GM12878 (cell line): Measurements from ENCODE around the gene TIGD7. TPM values are rescaled to one million over a fixed set of nuclear protein-coding genes. Genes with fewer than 3 reads are reported as not detected.

Experiments
- ATAC-seq: fragments of 200-7000 bp; cut with Tn5 transposase; 3 replicates; pipeline ENCODE4 v1.9.1; 2020; ENCODE audit warnings: mild to moderate bottlenecking, moderate library complexity
- BruUV-seq: library from RNA; stranded (reverse); fragments of 400-500 nt; replicated peaks from 2 replicates; lab custom pipeline; 2021; lab: Mats Ljungman, UMichigan
- CTCF ChIA-PET: fragments of 300-600 bp; sonication (Branson Sonifier 250); formaldehyde crosslinking; extraction: SDS; loops from one replicate; lab custom pipeline; 2021; ENCODE audit warnings: inconsistent platforms; lab: Yijun Ruan, JAX
- POLR2A ChIA-PET: fragments of 350-600 bp; formaldehyde crosslinking; extraction: SDS; loops from one replicate; lab custom pipeline; 2021; ENCODE audit warnings: inconsistent platforms; lab: Charles Lee
- RAD21 ChIA-PET: fragments of 300-600 bp; sonication (Branson Sonifier 250); formaldehyde crosslinking; loops from one replicate; lab custom pipeline; 2023; ENCODE audit warnings: antibody characterized with exemption; ENCODE audit not compliant: unreplicated experiment; lab: Charles Lee
- SMC1A ChIA-PET: fragments of 300-600 bp; sonication (Branson Sonifier 250); formaldehyde crosslinking; loops from one replicate; lab custom pipeline; 2023; ENCODE audit not compliant: unreplicated experiment, uncharacterized antibody; lab: Charles Lee
- DNase-seq: peaks from one replicate; pipeline ENCODE4 v3.0.0-alpha.2; 2011; ENCODE audit warnings: low read depth, low spot score
- FAIRE-seq: peaks from 3 replicates; lab custom pipeline; 2011; peaks lifted over from hg19 to GRCh38; lab: Jason Lieb, UNC
- H2AFZ ChIP-seq: 2 replicates; pipeline ENCODE4 v1.6.0; 2011; ENCODE audit warnings: low read depth, low read length, control low read depth; ENCODE audit not compliant: control insufficient read depth
- H3K27ac ChIP-seq: 2 replicates; pipeline ENCODE4 v1.5.1; 2011; ENCODE audit warnings: control low read depth; ENCODE audit not compliant: control insufficient read depth, insufficient read depth
- H3K27me3 ChIP-seq, 2 experiments: replicated peaks in 1 of 2; 2 replicates each; pipeline versions ENCODE4 v1.6.0 to v1.6.1; 2011; ENCODE audit warnings: low read length in 1 of 2; ENCODE audit not compliant: control insufficient read depth in 2 of 2, insufficient read depth in 2 of 2
- H3K36me3 ChIP-seq, 2 experiments: 2 replicates each; pipeline ENCODE4 v1.5.1; 2011; ENCODE audit warnings: low read length in 1 of 2; ENCODE audit not compliant: control insufficient read depth in 2 of 2, insufficient read depth in 2 of 2
- H3K4me1 ChIP-seq: 2 replicates; pipeline ENCODE4 v1.6.1; 2011; ENCODE audit warnings: mild to moderate bottlenecking, low read length, moderate library complexity, mixed read lengths; ENCODE audit not compliant: control insufficient read depth, insufficient read depth
- H3K4me2 ChIP-seq: 2 replicates; pipeline ENCODE4 v1.6.0; 2011; ENCODE audit warnings: control low read depth; ENCODE audit not compliant: control insufficient read depth, insufficient read depth
- H3K4me3 ChIP-seq: fragments of 200-600 bp; sonication (generic); 2 replicates; pipeline ENCODE4 v1.5.1; 2016
- H3K79me2 ChIP-seq: 2 replicates; pipeline ENCODE4 v1.6.0; 2011; ENCODE audit warnings: low read length; ENCODE audit not compliant: control insufficient read depth, insufficient read depth
- H3K9ac ChIP-seq: 2 replicates; pipeline ENCODE4 v1.8.0; 2011; ENCODE audit warnings: low read length, control low read depth, mixed read lengths; ENCODE audit not compliant: control insufficient read depth, insufficient read depth
- H3K9me3 ChIP-seq: replicated peaks from 3 replicates; pipeline ENCODE4 v1.5.1; 2011; ENCODE audit warnings: mild to moderate bottlenecking, low read length; ENCODE audit not compliant: control insufficient read depth, insufficient read depth
- H4K20me1 ChIP-seq: 2 replicates; pipeline ENCODE4 v1.6.0; 2011; ENCODE audit not compliant: control insufficient read depth, insufficient read depth
- BRCA1 ChIP-seq: IDR thresholded peaks from 2 replicates; pipeline ENCODE4 v1.6.1; 2011; ENCODE audit warnings: low read depth, low read length, improper control_type of control experiment
- CBX5 ChIP-seq: sonication (generic); IDR thresholded peaks from 2 replicates; pipeline ENCODE4 v1.6.1; 2016; ENCODE audit warnings: low read depth, moderate library complexity, mild to moderate bottlenecking, inconsistent platforms
- E2F4 ChIP-seq: IDR thresholded peaks from 2 replicates; pipeline ENCODE4 v1.6.1; 2012; ENCODE audit warnings: low read depth, low read length, improper control_type of control experiment
- E4F1 ChIP-seq: fragments of 450-650 bp; IDR thresholded peaks from 2 replicates; pipeline ENCODE4 v1.6.1; 2018; ENCODE audit warnings: borderline replicate concordance, mild to moderate bottlenecking; ENCODE audit not compliant: partially characterized antibody
- HCFC1 ChIP-seq: fragments of 150-350 bp; IDR thresholded peaks from 2 replicates; pipeline ENCODE4 v1.6.1; 2014; ENCODE audit warnings: low read length
- KLF5 ChIP-seq: fragments of 450-650 bp; IDR thresholded peaks from 2 replicates; pipeline ENCODE4 v1.6.1; 2014; ENCODE audit warnings: mild to moderate bottlenecking; ENCODE audit not compliant: partially characterized antibody
- MEF2A ChIP-seq: IDR thresholded peaks from 2 replicates; pipeline ENCODE4 v1.6.1; 2011; ENCODE audit warnings: low read depth, mild to moderate bottlenecking, low read length, moderate library complexity; ENCODE audit not compliant: insufficient read depth
- NFIC ChIP-seq: IDR thresholded peaks from 2 replicates; pipeline ENCODE4 v1.6.1; 2012; ENCODE audit warnings: low read depth, mild to moderate bottlenecking, inconsistent platforms, low read length, moderate library complexity
- NFYB ChIP-seq: IDR thresholded peaks from 2 replicates; pipeline ENCODE4 v1.6.1; 2011; ENCODE audit warnings: low read depth, mild to moderate bottlenecking, low read length, improper control_type of control experiment, moderate library complexity; ENCODE audit not compliant: insufficient read depth
- REST ChIP-seq: IDR thresholded peaks from 2 replicates; pipeline ENCODE4 v1.6.1; 2012; ENCODE audit warnings: mild to moderate bottlenecking, low read depth, low read length
- SKIL ChIP-seq: fragments of 450-650 bp; IDR thresholded peaks from 2 replicates; pipeline ENCODE4 v1.6.1; 2017; ENCODE audit warnings: mild to moderate bottlenecking, low read depth, inconsistent platforms; ENCODE audit not compliant: poor library complexity, severe bottlenecking
- ZNF217 ChIP-seq: fragments of 450-650 bp; IDR thresholded peaks from 2 replicates; pipeline ENCODE4 v1.6.1; 2017; ENCODE audit warnings: antibody characterized with exemption, mild to moderate bottlenecking
- WGBS: methylation state at CpG from one replicate; pipeline ENCODE4 v1.1.6; 2016; ENCODE audit warnings: low lambda C conversion rate; ENCODE audit not compliant: insufficient replicate concordance, insufficient coverage; ENCODE audit errors: missing lambda C conversion rate; 5-methylcytosine and 5-hydroxymethylcytosine counted together
- in situ Hi-C: fragments of 300-500 bp; cut with MboI; formaldehyde crosslinking; loops from 9 replicates; pipeline ENCODE4 v1.14.3; 2018; ENCODE audit warnings: mixed read lengths
- intact Hi-C: fragments of 100-400 bp; cut with micrococcal nuclease; formaldehyde crosslinking; loops from one replicate; pipeline ENCODE4 v1.14.2; 2022; ENCODE audit not compliant: unreplicated experiment
- polyA plus RNA-seq, 11 experiments: library from polyadenylated mRNA; depleted of rRNA in 4 of 11; unstranded in 6 of 11; stranded (reverse) in 5 of 11; fragments of >200 nt; fragmentation: Nextera tagmentation in 4 of 11; fragmentation: Illumina TruSeq in 1 of 11; extraction: Ambion mirVana in 4 of 11; extraction: Trizol in 1 of 11; gene quantifications; 1 replicate in 1 of 11; 2 replicates in 10 of 11; pipeline versions ENCODE4 v1.2.1 to v1.2.3, GENCODE V29; 2011 to 2016; ENCODE audit warnings: inconsistent platforms in 2 of 11, missing spikeins in 2 of 11, low read depth in 1 of 11
- total RNA-seq, 4 experiments: library from RNA; depleted of rRNA in 3 of 4; stranded (reverse); fragments of >200 nt in 3 of 4; fragmentation: Illumina TruSeq in 1 of 4; extraction: Trizol in 1 of 4; gene quantifications; 2 replicates each; pipeline versions ENCODE4 v1.2.1 to v1.2.3, GENCODE V29; 2013 to 2021

Gene TIGD7
- total and polyA plus RNA-seq, 10 of the 15 experiments (the other 5 are each of a cell fraction or from before 2014, with no cell fraction given), result 0.37 to 3.8 (median 3.0) TPM

- Histone ChIP-seq H4K20me1 (no peaks in the 10 kb centered on the region), H3K79me2 (no peaks in the 10 kb centered on the region), H3K9me3 (peaks cover 42% of the 10 kb centered on the region), H3K27ac (no peak overlapping the region), H3K27me3 (no peaks in the 10 kb centered on the region), H3K9ac (no peak overlapping the region), H3K4me2 (no peak overlapping the region), H2AFZ (no peak overlapping the region), H3K36me3 (peaks cover 0 to 14% of the 10 kb centered on the region in 2 experiments; a peak in 2 of 4 replicates), H3K4me1 (no peaks in the 10 kb centered on the region), H3K4me3 (no peak overlapping the region)
- in situ Hi-C loops, result no loop called here
- intact Hi-C loops, result no loop called here
- 92% methylated on average over 3 of the region's 3 CpGs for WGBS
- BruUV-seq, result TSS peak; percentile 44
- FAIRE-seq (no peak), ATAC-seq (no peak), DNase-seq (no peak)
- ChIA-PET RAD21 (no interaction called here), CTCF (no interaction called here), SMC1A (no interaction called here), POLR2A (no interaction called here)
- TF ChIP-seq BRCA1, result no peak
- peak; percentile 93 for TF ChIP-seq ZNF217
- TF ChIP-seq SKIL, result peak; percentile 21
- TF ChIP-seq MEF2A, result no peak
- no peak for TF ChIP-seq NFIC
- TF ChIP-seq HCFC1, result no peak
- peak; percentile 99 for TF ChIP-seq CBX5
- no peak for TF ChIP-seq E4F1
- TF ChIP-seq NFYB, result no peak
- TF ChIP-seq KLF5, result peak; percentile 96
- no peak for TF ChIP-seq E2F4
- TF ChIP-seq REST, result no peak
Measured at GRCh38 chr16:3317315-3317999, 12.2 kb upstream of the TIGD7 start.
